ENCODE measurements around the gene DENND2D. TPM values are rescaled to one million over a fixed set of nuclear protein-coding genes. Genes with fewer than 3 reads are reported as not detected.
A peak's percentile ranks its signal among the peaks of the same experiment; 100 is the strongest.

Gene DENND2D
- total and polyA plus RNA-seq, 10 of the 15 experiments (the other 5 are each of a cell fraction or from before 2014, with no cell fraction given) = 149 to 375 (median 172) TPM

DNA sequence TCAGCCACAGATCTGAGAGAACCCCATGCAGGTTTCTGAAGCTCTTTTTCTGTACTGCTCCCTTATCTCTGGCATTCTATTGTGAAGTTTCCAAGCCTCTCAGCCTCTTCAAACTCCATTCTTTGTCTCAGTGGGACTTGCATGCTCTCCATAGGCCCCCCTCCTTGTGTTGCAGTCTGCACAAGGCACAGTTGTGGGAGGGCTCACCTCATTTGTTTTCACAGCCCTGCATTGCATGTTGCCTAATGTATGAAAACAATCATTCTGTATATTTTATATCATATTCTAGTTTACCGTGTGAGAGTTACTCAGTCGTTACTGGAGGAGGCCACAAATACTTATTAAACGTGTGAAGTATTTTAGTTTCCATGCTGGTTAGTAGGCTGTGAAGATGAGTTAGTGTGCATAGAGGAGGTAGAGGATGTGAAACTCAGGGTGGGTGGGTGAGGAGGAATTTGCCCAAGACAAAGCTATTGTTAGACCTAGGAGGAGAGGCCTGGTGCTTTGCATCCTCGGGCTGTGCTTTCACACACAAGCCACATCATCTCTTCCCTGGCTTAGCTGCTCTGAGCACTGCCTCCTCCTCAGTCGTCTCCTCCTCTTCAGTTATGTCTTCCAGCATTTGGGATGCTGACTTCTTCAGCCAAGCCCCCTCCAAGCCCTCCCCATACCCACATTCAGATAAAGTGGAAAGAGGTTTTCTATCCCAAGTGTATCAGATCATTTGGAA is 19.3 kb upstream of the DENND2D start (continued):
- TF ChIP-seq, protein P1, sequence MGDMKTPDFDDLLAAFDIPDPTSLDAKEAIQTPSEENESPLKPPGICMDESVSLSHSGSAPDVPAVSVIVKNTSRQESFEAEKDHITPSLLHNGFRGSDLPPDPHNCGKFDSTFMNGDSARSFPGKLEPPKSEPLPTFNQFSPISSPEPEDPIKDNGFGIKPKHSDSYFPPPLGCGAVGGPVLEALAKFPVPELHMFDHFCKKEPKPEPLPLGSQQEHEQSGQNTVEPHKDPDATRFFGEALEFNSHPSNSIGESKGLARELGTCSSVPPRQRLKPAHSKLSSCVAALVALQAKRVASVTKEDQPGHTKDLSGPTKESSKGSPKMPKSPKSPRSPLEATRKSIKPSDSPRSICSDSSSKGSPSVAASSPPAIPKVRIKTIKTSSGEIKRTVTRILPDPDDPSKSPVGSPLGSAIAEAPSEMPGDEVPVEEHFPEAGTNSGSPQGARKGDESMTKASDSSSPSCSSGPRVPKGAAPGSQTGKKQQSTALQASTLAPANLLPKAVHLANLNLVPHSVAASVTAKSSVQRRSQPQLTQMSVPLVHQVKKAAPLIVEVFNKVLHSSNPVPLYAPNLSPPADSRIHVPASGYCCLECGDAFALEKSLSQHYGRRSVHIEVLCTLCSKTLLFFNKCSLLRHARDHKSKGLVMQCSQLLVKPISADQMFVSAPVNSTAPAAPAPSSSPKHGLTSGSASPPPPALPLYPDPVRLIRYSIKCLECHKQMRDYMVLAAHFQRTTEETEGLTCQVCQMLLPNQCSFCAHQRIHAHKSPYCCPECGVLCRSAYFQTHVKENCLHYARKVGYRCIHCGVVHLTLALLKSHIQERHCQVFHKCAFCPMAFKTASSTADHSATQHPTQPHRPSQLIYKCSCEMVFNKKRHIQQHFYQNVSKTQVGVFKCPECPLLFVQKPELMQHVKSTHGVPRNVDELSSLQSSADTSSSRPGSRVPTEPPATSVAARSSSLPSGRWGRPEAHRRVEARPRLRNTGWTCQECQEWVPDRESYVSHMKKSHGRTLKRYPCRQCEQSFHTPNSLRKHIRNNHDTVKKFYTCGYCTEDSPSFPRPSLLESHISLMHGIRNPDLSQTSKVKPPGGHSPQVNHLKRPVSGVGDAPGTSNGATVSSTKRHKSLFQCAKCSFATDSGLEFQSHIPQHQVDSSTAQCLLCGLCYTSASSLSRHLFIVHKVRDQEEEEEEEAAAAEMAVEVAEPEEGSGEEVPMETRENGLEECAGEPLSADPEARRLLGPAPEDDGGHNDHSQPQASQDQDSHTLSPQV (IDR thresholded peaks at IDR 0.05) = no peak
- TF ChIP-seq POLR2AphosphoS2 (IDR thresholded peaks at IDR 0.05; ENCODE audit: low read depth, low read length) (peak; percentile 78; the same call in 1 of the 2 replicates), ELK1 (IDR thresholded peaks at IDR 0.05; ENCODE audit: low read depth, low read length) (no peak), ZNF274 (IDR thresholded peaks at IDR 0.05; ENCODE audit: insufficient read depth, insufficient read length) (no peak), BHLHE40 (IDR thresholded peaks at IDR 0.05; ENCODE audit: borderline replicate concordance in 1 of 2, low read depth in 2 of 2, low read length in 1 of 2) (peak in 1 of 2 experiments; percentile 78; a peak in 2 of 4 replicates), HCFC1 (IDR thresholded peaks at IDR 0.05; ENCODE audit: low read length) (no peak), MXI1 (IDR thresholded peaks at IDR 0.05; ENCODE audit: low read depth, low read length) (peak; percentile 19; the same call in 1 of the 2 replicates), MYC (IDR thresholded peaks at IDR 0.05; ENCODE audit: insufficient read depth, insufficient read length, insufficient replicate concordance, low read length, severe bottlenecking) (no peak), GATAD2B (conservative IDR thresholded peaks at IDR 0.05; ENCODE audit: low read depth) (no peak), POLR2AphosphoS5 (IDR thresholded peaks at IDR 0.05; ENCODE audit: low read length) (peak; percentile 67), RUNX3 (IDR thresholded peaks at IDR 0.05; ENCODE audit: low read length) (no peak), IRF4 (IDR thresholded peaks at IDR 0.05; ENCODE audit: low read depth, low read length) (peak; percentile 97), LARP7 (IDR thresholded peaks at IDR 0.05) (no peak), CREB1 (IDR thresholded peaks at IDR 0.05; ENCODE audit: low read depth) (no peak), SUPT20H (IDR thresholded peaks at IDR 0.05; ENCODE audit: borderline replicate concordance, control insufficient read depth, low read depth, low read length) (no peak), NFXL1 (IDR thresholded peaks at IDR 0.05; ENCODE audit: borderline replicate concordance) (no peak), PML (IDR thresholded peaks at IDR 0.05; ENCODE audit: low read length) (no peak), IRF5 (IDR thresholded peaks at IDR 0.05; ENCODE audit: borderline replicate concordance) (no peak), NR2C1 (IDR thresholded peaks at IDR 0.05) (no peak), ZNF687 (IDR thresholded peaks at IDR 0.05) (no peak)
